SU-DHL-6 (cell line): ENCODE results near the gene DDX56.

Experiments
- H2AFZ ChIP-seq: fragments of 200-600 bp; sonication (generic); 2 replicates; pipeline ENCODE4 v1.6.1; 2014; ENCODE audit warnings: low read depth, mild to moderate bottlenecking, moderate library complexity, mixed read lengths, antibody characterized with exemption, low read length; ENCODE audit not compliant: severe bottlenecking
- H3F3A ChIP-seq: fragments of 200-600 bp; shearing (Covaris generic); 2 replicates; pipeline ENCODE4 v1.6.0; 2016; ENCODE audit warnings: antibody characterized with exemption, mild to moderate bottlenecking; ENCODE audit not compliant: insufficient read depth
- H3K27ac ChIP-seq: fragments of 200-600 bp; sonication (generic); 2 replicates; pipeline ENCODE4 v1.5.1; 2016; ENCODE audit warnings: low read depth, mild to moderate bottlenecking, low read length, moderate library complexity, mixed read lengths
- H3K27me3 ChIP-seq: fragments of 200-600 bp; sonication (generic), shearing (Covaris generic); 2 replicates; pipeline ENCODE4 v1.6.0; 2014; ENCODE audit warnings: mild to moderate bottlenecking, low read length
- H3K36me3 ChIP-seq: fragments of 200-600 bp; sonication (generic); 2 replicates; pipeline ENCODE4 v1.6.1; 2014; ENCODE audit warnings: mild to moderate bottlenecking, low read length, mixed read lengths
- H3K4me2 ChIP-seq: fragments of 300-600, 200-600 bp; shearing (Covaris generic), sonication (generic); 2 replicates; pipeline ENCODE4 v1.6.0; 2014; ENCODE audit warnings: low read length, low read depth, mild to moderate bottlenecking; ENCODE audit not compliant: poor library complexity, severe bottlenecking
- H3K4me3 ChIP-seq: fragments of 200-600 bp; sonication (generic); 2 replicates; pipeline ENCODE4 v1.5.1; 2014; ENCODE audit warnings: antibody characterized with exemption, low read length, mild to moderate bottlenecking, mixed read lengths; ENCODE audit not compliant: insufficient read depth, poor library complexity, severe bottlenecking
- H3K79me2 ChIP-seq: fragments of 200-600 bp; sonication (generic); 2 replicates; pipeline ENCODE4 v1.6.1; 2014; ENCODE audit warnings: mild to moderate bottlenecking, low read length, moderate library complexity; ENCODE audit not compliant: insufficient read depth
- H3K9ac ChIP-seq: fragments of 200-600 bp; sonication (generic); 2 replicates; pipeline ENCODE4 v1.7.0; 2014; ENCODE audit warnings: mild to moderate bottlenecking, low read length
- H3K9me2 ChIP-seq: fragments of 200-600 bp; sonication (generic); replicated peaks from 2 replicates; pipeline ENCODE4 v1.6.1; 2014; ENCODE audit warnings: low read length; ENCODE audit not compliant: insufficient read depth
- H3K9me3 ChIP-seq: fragments of 200-600 bp; sonication (generic); 2 replicates; pipeline ENCODE4 v1.6.1; 2014; ENCODE audit warnings: low read length, mixed read lengths; ENCODE audit not compliant: insufficient read depth
- H4K20me1 ChIP-seq: fragments of 200-600 bp; sonication (generic); 2 replicates; pipeline ENCODE4 v1.6.1; 2014; ENCODE audit warnings: low read depth, mild to moderate bottlenecking, antibody characterized with exemption, low read length, moderate library complexity, mixed read lengths
- EZH2phosphoT487 ChIP-seq: fragments of 200-600 bp; sonication (generic), shearing (Covaris generic); conservative IDR thresholded peaks from 2 replicates; pipeline ENCODE4 v1.6.1; 2018; ENCODE audit warnings: mild to moderate bottlenecking, antibody characterized with exemption, low read length, moderate library complexity, mixed read lengths
- TF ChIP-seq, protein P1 (sequence below): fragments of 200-600 bp; sonication (generic); IDR thresholded peaks from one replicate; pipeline ENCODE4 v1.5.1; 2017; ENCODE audit warnings: antibody characterized with exemption, mild to moderate bottlenecking, low read length, moderate library complexity; ENCODE audit not compliant: insufficient read depth, poor library complexity, severe bottlenecking

DDX56 gene

DNA sequence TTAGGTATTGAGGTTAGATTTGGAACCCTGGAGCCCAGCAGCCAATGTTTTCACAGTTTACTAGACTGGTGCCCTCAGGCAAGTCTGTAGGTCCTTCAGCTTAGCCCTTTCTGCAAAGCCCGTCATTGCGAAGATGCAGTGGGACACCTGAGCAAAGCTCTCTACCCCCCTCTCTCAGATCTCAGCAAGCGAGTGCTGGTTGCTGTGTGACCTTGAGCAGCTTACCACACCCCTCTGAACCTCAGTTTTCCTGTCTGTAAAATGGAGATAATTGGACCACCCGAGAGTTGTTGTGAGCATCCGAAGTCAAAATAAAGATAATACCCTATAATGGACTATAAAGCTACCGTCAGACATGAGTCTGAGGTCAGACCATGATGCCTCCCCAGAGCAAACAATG lies 36.3 kb downstream of the DDX56 start:
- Histone ChIP-seq H3K36me3 (no peaks in the 10 kb centered on the region), H2AFZ (no peak overlapping the region), H3K4me2 (no peak overlapping the region), H3K9me2 (no peaks in the 10 kb centered on the region), H3K27me3 (no peaks in the 10 kb centered on the region), H3K9me3 (no peaks in the 10 kb centered on the region), H4K20me1 (no peaks in the 10 kb centered on the region), H3F3A (no peaks in the 10 kb centered on the region), H3K9ac (no peak overlapping the region), H3K79me2 (no peaks in the 10 kb centered on the region), H3K4me3 (no peak overlapping the region), H3K27ac (no peak overlapping the region)
- TF ChIP-seq, protein P1, sequence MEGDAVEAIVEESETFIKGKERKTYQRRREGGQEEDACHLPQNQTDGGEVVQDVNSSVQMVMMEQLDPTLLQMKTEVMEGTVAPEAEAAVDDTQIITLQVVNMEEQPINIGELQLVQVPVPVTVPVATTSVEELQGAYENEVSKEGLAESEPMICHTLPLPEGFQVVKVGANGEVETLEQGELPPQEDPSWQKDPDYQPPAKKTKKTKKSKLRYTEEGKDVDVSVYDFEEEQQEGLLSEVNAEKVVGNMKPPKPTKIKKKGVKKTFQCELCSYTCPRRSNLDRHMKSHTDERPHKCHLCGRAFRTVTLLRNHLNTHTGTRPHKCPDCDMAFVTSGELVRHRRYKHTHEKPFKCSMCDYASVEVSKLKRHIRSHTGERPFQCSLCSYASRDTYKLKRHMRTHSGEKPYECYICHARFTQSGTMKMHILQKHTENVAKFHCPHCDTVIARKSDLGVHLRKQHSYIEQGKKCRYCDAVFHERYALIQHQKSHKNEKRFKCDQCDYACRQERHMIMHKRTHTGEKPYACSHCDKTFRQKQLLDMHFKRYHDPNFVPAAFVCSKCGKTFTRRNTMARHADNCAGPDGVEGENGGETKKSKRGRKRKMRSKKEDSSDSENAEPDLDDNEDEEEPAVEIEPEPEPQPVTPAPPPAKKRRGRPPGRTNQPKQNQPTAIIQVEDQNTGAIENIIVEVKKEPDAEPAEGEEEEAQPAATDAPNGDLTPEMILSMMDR = no peak
- TF ChIP-seq EZH2phosphoT487 = no peak

DNA sequence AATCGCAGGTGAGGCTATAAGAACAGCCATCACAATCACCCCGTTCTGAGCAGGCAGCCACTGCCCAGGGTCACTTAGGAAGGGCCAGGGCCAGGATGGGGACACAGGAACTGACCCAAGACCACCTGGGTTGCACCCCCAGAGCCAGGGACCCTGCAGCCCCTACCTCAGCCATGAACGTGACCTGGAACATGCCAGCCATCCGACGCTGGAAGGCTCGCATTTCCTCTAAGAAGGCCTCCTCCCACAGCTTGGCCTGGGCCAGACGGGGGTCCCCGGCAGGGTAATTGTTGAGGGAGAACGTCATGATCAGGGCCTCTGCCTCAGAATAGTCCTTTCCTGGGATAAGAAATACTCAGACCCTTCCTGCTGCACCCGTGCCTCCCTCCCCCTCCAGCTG lies 37.6 kb downstream of the DDX56 start:
- H3K27me3 ChIP-seq = no peaks in the 10 kb centered on the region
- no peaks in the 10 kb centered on the region for H3K36me3 ChIP-seq
- no peaks in the 10 kb centered on the region for H3K9me3 ChIP-seq
- H3K9ac ChIP-seq = no peak overlapping the region
- no peak overlapping the region for H3K4me3 ChIP-seq
- H3K9me2 ChIP-seq = no peaks in the 10 kb centered on the region
- H4K20me1 ChIP-seq = no peaks in the 10 kb centered on the region
- H3K4me2 ChIP-seq = no peak overlapping the region
- no peak for TF ChIP-seq EZH2phosphoT487
- TF ChIP-seq, protein P1 = no peak
- H3F3A ChIP-seq = no peaks in the 10 kb centered on the region
- no peak overlapping the region for H3K27ac ChIP-seq
- H2AFZ ChIP-seq = no peak overlapping the region
- no peaks in the 10 kb centered on the region for H3K79me2 ChIP-seq

DNA sequence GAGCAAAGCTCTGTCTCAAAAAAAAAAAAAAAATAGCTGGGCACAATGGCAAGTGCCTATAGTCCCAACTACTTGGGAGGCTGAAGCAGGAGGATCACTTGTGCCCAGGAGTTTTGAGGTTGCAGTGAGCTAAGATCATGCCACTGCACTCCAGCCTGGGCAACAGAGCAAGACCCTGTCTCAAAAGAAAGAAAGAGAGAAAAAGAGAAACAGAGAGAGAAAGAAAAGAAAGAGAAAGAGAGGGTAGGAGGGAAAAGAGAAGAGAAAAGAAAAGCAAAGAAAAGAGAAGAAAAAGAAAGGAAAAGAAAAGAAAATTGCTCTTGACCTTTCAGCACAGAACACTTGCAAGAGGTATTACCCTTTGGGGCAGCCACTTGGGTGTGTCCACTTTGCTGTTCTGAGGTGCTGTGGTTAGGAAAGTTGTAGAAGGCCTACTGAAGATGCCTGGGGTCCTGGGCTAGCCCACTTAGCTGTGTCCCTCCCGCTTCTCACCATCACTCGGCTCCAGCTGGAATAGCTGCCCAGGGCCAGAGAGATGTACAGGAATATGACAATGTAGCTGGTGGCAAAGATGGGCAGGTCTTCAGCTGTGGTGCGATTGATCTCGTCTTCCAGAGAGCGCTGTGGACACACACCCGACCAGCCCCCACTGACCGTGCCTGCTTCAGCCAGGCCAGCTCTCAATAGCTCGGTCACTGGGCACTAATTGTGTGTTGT lies 38.2 kb downstream of the DDX56 start:
- H2AFZ ChIP-seq = no peak overlapping the region
- H3K9me3 ChIP-seq = no peaks in the 10 kb centered on the region
- no peaks in the 10 kb centered on the region for H3K79me2 ChIP-seq
- no peak overlapping the region for H3K9ac ChIP-seq
- H3K27me3 ChIP-seq = no peaks in the 10 kb centered on the region
- H3K27ac ChIP-seq = no peak overlapping the region
- TF ChIP-seq EZH2phosphoT487 = no peak
- TF ChIP-seq, protein P1 = no peak
- H4K20me1 ChIP-seq = no peaks in the 10 kb centered on the region
- no peaks in the 10 kb centered on the region for H3K9me2 ChIP-seq
- no peaks in the 10 kb centered on the region for H3K36me3 ChIP-seq
- H3K4me2 ChIP-seq = no peak overlapping the region
- no peak overlapping the region for H3K4me3 ChIP-seq
- H3F3A ChIP-seq = no peaks in the 10 kb centered on the region
